ENCODE data around the gene FGF6.

DNA sequence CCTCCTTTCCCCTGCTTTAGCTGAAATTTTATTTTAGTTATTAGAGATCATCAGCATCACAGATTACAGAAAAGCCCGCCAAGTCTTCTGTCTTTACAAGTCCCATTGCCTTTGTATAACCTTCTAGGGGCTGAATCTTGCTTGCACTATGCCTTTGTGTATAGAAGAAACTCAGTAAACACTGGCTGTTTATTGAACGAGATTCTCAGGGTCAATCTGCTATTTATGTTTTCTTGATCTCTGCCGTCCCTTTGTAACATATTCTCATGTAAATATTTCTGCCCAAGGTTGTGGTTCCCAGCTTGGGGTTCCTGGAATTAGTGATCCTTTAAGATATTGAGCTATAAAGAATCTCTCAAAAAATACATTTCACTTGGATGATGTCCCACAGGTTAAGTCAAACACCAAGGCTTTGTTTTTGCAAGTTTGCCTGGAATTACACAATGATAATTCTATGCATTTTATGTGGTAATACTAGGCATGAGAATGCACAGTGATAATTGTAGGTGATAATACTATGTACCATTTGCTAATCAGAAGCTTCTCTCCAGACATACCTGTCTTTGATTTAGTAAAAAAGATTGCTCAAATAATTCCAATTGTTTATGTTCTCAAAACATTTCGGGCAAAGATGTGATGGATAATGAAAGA, 40.6 kb upstream of the FGF6 start:
- TF ChIP-seq POLR2AphosphoS5 (IDR thresholded peaks at IDR 0.05; ENCODE audit: borderline replicate concordance, low read depth, low read length), result no peak
- no peak for TF ChIP-seq EZH2 (IDR thresholded peaks at IDR 0.05)
